Kidney capillary endothelial cell (primary cell): ENCODE measurements around the gene BLOC1S3.

Source experiments
- DNase-seq: peaks from one replicate; pipeline ENCODE4 v3.0.0-alpha.2; 2018; ENCODE audit warnings: low spot score

The BLOC1S3 gene

DNA sequence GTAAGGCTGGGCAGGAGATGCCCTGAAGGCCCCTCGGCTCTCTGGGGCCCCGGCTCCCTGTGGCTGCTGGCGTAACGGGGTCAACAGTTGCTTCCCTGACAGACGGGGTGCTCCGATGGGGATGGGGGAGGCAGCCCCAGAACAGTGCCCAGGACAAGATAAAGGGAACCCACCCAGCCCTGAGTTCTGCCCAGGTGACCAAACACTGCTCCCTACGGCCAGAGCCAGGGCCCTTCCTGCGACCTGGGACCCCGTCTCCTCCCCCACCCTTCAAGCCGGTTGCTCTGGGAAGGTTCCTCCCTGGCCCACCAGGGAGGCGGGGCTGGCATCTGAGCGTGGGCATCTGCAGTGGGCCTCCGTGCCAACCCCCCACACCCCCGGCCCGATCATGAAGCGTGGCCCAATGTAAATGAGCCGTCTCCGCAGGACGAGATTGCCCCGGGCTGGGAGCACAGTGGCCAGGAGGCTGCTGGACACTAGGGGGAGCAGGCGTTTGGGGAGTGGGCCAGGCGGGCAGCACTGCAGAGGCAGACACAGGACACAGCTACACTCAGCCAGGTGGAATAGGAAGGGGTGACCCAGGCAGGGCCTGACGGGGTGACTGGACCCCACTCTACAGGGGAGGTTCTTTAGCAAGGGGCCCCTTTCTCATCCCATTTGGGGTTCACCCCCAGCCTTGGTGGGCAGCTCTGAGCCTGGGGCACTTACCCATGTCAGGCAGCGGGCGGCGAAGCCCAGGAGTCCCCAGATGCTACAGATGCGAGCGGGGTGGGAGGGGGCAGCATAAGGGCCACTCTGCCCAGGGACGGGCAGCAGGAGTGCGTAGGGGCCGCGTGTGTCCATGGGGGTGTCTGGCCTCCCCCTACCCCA lies 16.6 kb upstream of the BLOC1S3 start:
- DNase-seq, result no peak

DNA sequence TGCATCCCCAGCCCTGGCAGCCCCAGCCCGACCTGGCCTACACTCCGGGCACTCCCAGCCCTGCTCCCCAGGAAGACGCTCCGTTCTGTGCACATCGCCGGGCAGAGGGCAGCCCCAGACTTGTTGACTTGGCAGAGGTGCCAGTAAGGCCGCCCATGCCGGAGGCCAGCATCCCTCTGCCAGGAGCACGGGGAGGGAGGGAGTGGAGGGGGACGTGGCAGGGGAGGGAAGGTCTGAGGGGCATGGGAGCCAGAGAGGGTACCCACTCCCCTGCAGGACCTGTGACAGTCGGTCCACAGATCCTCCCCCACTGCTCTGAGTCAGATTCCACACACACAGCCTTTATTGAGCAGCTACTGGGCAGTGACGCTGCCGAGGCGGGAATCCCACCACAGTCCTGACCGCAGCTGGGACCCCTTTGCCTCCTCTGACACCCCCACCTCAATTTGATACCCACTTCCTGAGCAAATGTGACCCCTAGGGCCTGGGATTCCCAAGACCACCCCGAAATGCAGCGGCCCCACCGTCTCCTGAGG lies 15.9 kb upstream of the BLOC1S3 start:
- DNase-seq, result no peak

DNA sequence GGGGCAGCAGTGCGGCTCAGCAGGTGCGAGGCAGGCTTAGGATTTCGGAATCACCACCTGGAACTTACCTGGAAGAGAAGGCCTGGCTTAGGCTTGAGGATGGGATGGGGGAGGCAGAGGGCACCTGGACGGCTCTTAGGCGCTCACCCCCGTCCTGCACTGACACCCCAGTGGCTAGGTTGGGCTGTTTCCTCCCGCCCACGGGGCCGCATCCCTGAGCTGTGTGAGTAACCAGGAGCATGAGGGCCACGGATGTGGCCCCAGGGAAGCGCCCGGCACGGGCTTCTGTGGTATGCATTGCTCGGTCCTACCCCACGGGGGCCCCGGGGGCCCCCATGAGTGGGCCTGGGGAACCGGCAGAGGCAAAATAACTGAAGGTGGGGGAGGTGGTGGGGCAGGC lies 15.4 kb upstream of the BLOC1S3 start:
- no peak for DNase-seq

DNA sequence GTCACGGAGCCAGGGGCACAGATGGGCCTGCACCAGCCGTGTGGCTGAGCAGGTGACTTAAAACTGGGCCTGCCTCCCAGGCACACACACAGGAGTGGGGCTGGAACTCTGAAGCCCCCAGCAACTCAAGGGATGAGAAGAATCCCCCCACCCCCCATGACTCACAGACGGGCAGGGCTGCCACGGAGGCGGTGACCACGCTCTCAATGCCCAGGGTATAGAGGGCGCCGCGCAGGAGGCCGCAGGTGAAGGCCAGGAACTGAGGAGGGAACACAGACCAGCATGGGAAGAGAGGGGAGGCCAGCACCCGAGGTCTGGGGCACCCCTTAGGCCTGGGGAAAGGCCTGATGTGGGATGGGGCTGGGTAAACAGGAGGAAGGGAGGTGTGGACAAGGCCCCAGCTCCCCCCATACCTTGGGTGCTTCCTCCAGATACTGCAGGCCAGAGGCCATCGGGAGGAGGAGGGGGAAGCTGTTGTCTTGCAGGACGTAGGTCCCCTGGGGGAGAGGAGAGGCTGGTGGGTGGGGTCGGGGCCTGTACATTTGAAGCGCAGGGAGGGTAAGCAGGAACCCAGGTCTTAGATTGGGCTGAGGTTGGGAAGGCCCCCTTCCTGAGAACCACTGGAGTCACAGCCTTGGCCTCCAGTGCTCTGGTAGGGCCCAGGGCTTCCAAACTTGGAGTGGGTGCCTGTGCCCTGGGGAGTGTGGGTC lies 14.7 kb upstream of the BLOC1S3 start:
- no peak for DNase-seq

DNA sequence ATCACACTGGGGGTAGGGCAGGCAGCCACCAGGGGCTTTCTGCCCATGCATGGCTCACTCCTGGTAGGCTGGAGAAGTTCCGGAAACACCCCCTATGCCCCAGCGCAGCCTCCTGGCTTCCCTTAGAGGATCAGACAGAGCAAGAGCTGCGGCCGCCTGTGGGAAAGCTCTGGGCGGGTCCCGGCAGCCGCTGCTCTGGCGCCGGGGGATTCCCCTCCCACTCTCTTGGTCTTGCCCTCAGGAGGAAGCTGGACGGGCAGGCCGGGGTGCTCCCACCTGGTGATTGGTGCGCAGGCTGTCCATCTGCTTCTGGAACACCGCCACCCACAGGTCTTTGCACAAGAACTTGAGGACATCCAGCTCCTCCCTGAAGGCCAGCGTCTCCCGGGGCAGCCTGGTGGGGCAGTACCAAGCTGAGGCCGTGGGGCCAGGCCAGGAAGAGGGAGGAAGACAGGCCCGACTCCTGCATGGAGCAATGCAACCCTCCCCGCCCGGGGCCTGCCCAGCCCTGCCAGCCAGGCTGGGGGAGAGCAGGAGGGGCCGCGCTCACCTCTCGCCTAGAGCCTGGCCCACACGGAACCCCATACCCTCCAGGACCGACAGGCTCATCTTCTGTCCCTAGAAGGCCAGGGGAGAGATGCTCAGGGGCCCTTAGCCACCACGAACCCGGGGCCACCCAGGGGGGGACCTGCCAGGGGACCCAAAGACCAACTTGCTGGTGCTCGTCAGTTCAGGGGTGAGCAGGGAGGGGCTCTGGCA lies 13.8 kb upstream of the BLOC1S3 start:
- DNase-seq, result peak; percentile 57

DNA sequence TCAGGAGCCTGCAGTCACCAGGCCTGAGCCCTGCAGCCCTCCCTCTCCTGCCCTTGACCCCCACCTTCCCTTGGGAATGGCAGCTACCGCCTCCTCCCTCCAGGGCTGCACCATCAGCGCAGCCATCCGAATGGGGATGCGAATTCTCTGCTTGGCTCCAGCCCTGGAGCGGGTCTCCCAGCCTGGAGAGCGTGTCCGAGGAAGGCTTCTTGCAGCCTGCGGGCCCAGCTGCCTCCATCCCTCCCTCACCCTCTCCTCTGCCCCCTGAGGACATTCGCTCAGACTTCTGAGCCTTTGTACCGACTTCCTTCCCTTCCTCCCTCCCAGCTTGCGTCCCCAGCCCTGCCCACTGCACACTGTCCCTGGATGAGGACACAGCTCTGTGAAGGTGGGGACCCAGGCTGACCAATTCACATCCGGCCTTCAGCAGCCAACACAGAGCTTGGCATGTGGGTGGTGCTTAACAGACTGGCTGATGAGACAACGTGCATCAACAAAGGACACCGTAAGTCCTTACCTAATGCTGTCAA lies 11.8 kb upstream of the BLOC1S3 start:
- peak; percentile 46 for DNase-seq

DNA sequence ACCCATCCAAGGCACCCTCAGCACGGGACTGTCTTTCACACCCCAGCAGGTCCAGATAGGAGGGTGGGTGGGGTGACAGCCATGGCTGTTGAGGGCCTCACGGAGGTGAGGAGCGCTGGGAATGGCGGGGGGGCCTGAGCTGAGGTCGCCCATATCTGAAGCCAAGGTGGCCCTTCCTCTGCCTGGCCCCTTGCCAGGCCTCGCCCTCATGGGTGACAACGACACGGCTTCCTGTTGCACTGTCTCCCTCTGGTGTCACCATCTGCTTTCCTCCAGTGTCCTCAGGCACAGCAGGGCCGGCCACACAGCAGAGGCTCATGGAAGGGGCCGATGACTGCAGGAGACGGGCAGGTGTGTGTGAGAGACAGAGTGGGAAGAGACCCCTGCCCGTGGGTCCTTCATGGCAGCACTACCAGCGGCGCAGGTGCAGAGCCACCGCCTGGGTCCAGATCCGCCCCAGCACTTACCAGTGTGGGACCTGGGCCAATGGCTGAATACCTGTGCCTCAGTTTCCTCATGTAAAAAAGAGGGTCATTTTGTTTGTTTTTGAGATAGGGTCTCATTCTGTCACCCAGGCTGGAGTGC lies 9.7 kb upstream of the BLOC1S3 start:
- DNase-seq, result no peak

DNA sequence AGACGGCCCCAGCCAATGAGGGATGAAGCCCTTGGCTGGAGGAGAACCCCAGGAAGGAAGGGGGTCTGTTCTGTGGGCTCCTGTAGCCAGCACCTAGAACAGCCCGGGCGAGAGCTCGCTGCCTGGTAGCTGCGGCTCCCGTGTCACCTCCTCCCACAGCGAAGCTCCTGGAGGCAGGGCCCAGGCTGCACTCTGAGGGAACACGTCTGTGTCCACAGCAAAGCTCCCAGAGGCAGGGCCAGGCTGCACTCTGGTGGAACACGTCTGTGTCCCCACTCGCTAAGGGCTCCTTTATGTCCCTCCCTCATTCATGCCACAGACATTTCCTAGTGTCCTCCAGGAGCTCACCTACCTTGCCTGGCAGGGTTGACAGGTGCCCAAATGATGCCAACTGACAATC lies 9.0 kb upstream of the BLOC1S3 start:
- no peak for DNase-seq

DNA sequence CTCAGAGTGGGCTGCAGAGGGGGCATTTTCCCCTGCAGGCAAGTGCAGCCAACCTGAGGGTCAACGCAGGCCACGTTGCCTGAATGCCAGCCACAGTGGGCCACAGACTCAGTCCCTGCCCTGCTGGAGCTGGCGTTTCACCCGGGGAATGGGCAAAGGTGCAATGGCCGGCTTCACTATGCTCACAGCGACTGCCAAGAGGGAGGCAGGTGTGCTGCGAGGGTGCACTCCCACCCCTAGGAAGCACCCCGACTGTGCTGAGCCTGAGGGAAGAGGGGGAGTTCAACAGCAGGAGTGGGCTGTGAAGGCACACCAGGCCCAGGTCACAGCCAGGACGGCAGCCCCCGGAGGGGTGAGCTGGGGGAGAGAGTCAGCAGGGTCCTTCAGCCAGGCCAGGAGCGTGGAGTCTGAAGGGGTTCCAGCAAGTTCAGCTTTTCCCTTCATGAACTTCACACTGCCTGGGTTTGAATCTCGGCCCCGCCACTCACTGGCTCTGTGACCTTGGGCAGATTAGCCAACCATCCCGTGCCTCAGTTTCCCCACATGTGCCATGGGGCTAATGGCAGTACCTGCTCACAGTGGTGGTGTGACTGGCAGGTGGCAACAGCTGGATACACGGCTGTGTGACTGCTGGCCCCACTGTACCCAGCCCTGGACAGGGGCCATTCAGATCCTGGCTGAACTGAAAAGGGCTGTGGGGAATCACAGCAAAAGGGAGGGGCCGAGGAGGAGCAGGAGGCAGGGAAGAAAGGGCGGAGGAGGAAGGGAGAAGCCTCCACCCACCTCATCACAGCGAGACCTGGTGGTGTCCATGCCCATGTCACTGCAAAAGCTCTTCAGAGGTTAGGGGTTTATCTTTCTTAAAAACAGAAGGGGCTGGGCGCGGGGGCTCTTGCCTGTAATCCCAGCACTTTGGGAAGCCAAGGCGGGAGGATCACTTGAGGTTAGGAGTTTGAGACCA lies 8.2 kb upstream of the BLOC1S3 start:
- no peak for DNase-seq

DNA sequence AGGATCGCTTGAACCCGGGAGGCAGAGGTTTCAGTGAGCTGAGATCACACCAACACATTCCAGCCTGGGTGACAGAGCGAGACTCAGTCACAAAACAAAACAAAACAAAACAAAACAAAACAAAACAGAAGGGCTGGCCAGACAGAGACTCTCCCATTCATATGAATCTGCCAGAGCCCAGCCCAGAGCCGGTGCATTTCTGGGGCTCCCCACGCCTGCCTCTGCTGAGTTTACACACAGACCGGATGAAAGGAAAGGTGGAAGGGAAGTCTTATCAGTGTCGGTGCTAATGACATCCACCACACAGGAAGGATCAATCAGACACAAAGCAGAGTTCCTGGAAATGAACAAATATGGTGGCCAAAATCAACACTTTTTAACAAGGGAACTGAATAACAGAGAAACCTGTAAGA lies 7.4 kb upstream of the BLOC1S3 start:
- peak; percentile 33 for DNase-seq

DNA sequence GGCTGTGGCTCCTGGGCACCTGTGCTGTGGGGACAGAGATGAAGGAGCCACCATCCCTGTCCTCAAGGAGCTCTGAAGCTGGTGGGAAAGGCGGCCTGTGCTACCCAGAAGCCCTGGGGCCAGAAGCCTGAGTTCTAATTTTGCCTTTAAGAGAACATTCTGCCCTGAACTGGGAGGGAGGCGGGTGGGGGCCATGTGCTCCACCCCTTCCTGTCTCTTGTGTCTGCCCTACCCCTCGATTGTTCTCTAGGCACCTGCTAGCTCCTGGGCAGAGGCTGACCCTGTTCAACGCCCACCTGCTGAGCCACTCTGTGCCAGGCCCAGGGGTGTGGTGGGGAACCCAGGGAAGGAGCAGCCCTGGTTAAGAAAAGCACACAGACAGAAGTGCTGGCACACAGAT lies 6.4 kb upstream of the BLOC1S3 start:
- DNase-seq, result no peak

DNA sequence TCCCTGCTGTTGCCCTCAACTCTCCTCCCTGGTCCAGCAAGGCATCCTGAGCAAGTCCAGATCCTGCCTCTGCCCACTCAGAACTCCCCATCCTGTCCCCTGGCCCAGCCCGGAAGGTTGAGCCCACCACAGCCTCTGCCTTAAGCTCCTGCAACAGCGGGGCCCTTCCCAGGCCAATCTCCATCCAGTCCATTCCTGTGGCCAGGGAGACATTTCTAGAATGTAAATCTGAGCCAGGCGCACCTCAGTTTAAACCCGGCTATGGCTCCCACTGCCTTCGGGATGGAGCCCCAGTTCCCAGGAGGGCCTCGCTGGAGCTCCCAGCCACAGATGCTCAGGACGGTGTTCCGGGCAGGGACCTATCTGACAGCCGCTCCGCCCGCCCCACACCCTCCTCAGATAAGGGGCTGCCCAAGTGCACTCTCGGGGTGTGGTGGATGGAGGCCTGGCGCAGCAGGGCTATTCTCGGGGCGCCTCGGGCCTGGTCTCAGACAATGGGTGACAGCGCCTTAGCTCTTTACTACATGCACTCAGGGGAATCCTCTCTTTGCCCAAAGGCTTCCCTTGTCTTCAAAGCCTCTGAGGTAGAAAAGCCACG lies 5.9 kb upstream of the BLOC1S3 start:
- no peak for DNase-seq

DNA sequence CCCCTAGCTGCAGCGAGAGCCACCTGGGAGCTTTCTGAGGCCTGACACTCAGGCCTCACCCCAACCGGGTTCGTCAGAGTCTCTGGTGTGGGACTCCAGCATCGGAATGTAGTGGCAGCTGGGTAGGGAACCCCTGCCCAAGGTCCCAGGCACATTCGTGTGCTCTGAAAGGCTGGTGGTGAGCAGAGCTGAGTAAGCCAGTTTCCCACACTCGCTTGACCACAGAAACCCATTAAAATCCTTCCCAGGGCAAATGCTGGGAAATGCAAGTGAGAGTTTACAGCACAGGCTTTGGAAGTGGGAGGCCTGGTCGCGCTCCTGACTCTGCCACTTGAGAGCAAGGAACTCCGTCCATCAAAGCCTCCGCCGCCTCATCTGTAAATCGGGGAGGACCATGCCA lies 4.8 kb upstream of the BLOC1S3 start:
- no peak for DNase-seq

DNA sequence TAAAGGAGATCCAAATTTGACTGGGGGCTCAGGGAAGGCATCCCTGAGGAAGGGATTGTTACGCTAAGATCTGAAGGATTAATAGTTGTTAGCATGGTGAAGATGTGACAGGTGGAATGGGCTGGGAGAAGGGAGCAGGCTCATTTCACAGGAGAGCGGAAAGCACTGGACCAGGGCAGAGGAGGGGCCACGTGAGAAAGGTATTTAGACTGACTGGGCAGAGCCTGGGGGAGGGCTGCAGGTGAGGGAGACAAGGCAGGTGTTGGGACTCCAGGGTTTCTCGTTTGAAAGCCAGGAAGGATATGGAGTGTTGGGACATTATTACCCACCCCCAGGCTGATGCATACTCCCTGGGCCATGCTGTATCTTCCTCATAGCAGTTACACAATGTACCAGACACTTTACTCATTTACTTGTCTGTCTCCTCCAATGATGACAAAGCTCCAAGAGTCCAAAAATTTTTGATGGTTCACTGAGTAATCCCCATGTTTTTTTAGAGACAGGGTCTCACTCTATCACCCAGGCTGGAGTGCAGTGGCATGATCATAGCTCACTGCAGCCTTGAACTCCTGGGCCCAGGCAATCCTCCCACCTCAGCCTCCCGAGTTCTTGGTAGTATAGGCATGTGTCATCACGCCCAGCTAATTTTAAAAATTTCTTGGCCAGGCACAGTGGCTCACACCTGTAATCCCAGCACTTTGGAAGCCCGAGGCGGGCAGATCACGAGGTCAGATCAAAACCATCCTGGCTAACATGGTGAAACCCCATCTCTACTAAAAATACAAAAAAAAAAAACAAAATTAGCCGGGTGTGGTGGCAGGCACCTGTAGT lies 2.9 kb upstream of the BLOC1S3 start:
- DNase-seq, result no peak

DNA sequence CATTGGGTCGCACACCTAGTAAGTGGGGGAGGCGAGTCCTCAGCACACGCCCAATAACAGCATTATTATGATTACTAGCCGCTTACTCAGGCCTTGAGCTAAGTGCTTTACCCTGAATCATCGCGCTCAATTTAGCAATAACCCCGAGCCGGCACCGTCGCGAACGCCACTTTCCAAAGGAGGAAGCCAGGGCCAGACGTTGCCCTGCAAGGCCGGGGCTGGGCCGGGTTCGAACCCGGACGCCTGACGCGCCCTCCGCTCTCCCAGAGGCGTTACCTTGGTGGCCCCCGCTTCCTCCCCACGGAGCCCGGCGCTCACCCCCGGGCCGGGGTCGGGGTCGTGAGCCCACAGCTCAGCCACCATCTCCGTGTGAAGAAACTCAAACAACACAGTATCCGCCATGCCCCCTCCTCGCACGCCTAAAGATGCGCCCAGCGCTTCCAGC lies 745 bp upstream of the BLOC1S3 start, which contains the start of gene TRAPPC6A:
Gene TRAPPC6A, minus strand, starts transcription at position 421 of the 445 bp plus-strand sequence. Its CDS starts 19 bp downstream, at position 402.
- DNase-seq, result peak; percentile 68

DNA sequence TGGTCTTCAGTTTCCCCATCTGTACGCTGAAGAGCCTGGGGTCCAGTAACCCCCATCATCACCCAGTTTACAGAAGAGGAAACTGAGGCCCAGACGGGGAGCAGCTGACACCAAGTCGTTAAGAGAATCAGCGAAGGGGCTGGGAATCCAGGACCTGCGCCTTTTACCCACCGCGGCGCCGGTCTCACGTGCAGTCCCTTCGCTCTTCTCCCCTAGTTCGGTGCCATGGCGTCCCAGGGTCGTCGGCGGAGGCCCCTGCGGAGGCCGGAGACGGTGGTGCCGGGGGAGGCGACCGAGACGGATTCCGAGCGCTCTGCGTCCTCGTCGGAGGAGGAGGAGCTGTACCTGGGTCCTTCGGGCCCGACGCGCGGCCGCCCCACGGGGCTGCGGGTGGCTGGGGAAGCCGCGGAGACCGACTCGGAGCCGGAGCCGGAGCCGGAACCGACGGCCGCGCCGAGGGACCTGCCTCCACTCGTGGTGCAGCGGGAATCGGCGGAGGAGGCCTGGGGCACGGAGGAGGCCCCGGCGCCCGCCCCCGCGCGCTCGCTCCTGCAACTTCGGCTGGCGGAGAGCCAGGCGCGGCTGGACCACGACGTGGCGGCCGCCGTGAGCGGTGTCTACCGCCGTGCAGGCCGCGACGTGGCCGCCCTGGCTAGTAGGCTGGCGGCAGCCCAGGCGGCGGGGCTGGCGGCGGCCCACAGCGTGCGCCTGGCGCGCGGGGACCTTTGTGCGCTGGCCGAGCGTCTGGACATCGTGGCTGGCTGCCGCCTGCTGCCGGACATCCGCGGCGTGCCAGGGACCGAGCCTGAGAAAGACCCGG lies 698 bp downstream of the BLOC1S3 start:
- DNase-seq, result peak; percentile 44

DNA sequence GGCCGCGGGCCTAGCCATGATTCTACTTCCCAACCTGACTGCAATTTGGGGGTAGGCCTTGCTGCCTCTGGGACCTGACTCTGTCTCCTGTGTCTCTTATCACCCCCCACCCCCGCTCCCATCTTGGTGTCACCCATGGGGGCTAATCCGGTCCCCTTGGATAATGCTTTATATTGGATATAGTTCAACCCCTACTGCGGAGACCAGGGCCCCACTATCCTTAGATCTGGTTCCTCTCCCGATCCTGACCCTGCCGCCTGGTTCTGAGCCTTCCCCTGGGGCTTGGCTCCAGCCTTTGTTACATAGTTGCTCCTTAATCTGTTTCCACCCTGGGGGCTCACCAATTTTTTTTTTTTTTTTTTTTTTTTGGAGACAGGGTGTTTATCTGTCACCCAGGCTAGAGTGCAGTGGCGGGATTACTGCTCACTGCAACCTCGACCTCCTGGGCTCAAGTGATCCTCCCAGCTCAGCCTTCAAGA lies 1.3 kb downstream of the BLOC1S3 start:
- DNase-seq, result no peak

DNA sequence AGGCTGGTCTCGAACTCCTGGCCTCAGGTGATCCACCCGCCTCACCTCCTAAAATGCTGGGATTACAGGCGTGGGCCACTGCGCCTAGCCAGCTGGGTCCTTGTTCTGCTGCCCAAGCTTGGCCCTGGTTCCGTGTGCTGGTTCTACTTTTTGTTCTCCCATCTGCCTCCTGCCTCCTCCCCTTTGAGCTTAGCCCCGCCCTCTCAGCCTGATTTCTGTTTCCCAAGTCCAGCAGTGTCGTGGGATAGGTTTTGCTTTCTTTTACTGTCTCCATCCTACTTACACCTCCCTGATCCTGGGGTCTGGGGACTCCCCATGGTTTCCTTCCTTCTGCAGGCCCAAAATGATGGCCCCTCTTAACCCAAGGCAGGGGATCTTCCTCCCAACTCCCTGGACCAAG lies 2.4 kb downstream of the BLOC1S3 start:
- no peak for DNase-seq
